ENCODE data around the gene PAX3. TPM values are rescaled to one million over a fixed set of nuclear protein-coding genes. Genes with fewer than 3 reads are reported as not detected.

The PAX3 gene
- total RNA-seq, 1 experiment from 2014 or later, result not detected

- no peak for TF ChIP-seq ERG (CRISPR knock-in tag; IDR thresholded peaks at IDR 0.05)
- no peak for TF ChIP-seq EMX1 (CRISPR knock-in tag; IDR thresholded peaks at IDR 0.05)
- peak; percentile 56; the same call in 1 of the 2 replicates for TF ChIP-seq SP1 (CRISPR knock-in tag; conservative IDR thresholded peaks at IDR 0.05)
- TF ChIP-seq ATF2 (CRISPR knock-in tag; IDR thresholded peaks at IDR 0.05; ENCODE audit: borderline replicate concordance, low read depth), result no peak
- no peak for TF ChIP-seq ZNF425 (CRISPR knock-in tag; conservative IDR thresholded peaks at IDR 0.05)
- TF ChIP-seq FOXK1 (CRISPR knock-in tag; IDR thresholded peaks at IDR 0.05), result no peak
- TF ChIP-seq AR (CRISPR knock-in tag; IDR thresholded peaks at IDR 0.05), result no peak
- TF ChIP-seq TCF7 (CRISPR knock-in tag; IDR thresholded peaks at IDR 0.05; ENCODE audit: low read depth), result no peak
- peak; percentile 29; the same call in 1 of the 2 replicates for TF ChIP-seq HMGXB4 (CRISPR knock-in tag; IDR thresholded peaks at IDR 0.05)
- TF ChIP-seq RORB (CRISPR knock-in tag; IDR thresholded peaks at IDR 0.05), result no peak
These were observed 7.9 kb downstream of the PAX3 start (continued) for GRCh38 chr2:222290736-222291484.

- POLR2A ChIA-PET, result interaction anchor here (0.8 to 1.3 kb wide), 2 partner anchors 28 to 29 kb away, joined by 4 read pairs; a partner anchor contains a TSS
These were observed 8.4 kb downstream of the PAX3 start for GRCh38 chr2:222290401-222290735.

More at GRCh38 chr2:222290401-222290735, 8.4 kb downstream of the PAX3 start:
- H3K4me1 Mint-ChIP-seq, result peaks cover 58% of the 10 kb centered on the region
- H3K36me3 Mint-ChIP-seq, result 0 out of 2 replicates have a peak, but pooled peaks cover 7% of the 10 kb centered on the region
- H3K9me3 Mint-ChIP-seq, result no peaks in the 10 kb centered on the region
- peaks cover 99% of the 10 kb centered on the region for H3K27me3 Mint-ChIP-seq (ENCODE audit: low read depth)
- DNase-seq (ENCODE audit: low spot score) (no peak), ATAC-seq (no peak)
- H3K27ac Mint-ChIP-seq, result peak overlapping the region; percentile 6; the same call in 1 of the 2 replicates
- H3K4me3 Mint-ChIP-seq, result peak overlapping the region; percentile 64
- TF ChIP-seq ATF6 (CRISPR knock-in tag; IDR thresholded peaks at IDR 0.05), result no peak
- TF ChIP-seq IRF2 (CRISPR knock-in tag; IDR thresholded peaks at IDR 0.05; ENCODE audit: borderline replicate concordance, low read depth), result no peak
- no peak for TF ChIP-seq ZBTB43 (CRISPR knock-in tag; IDR thresholded peaks at IDR 0.05)
- TF ChIP-seq ZBTB21 (CRISPR knock-in tag; IDR thresholded peaks at IDR 0.05; ENCODE audit: borderline replicate concordance), result no peak
- TF ChIP-seq ZNF512 (CRISPR knock-in tag; IDR thresholded peaks at IDR 0.05; ENCODE audit: borderline replicate concordance), result no peak
- no peak for TF ChIP-seq E2F4 (CRISPR knock-in tag; IDR thresholded peaks at IDR 0.05; ENCODE audit: borderline replicate concordance, low read depth)
- CTCF ChIA-PET, result interaction anchor here (1.0 to 2.6 kb wide), 5 partner anchors 11 to 265 kb away, joined by 3 to 13 read pairs (median 4); no protein-coding TSS in a partner anchor

All from WTC11 (cell line).